RWPE1 (cell line): ENCODE results near the gene ASB6.
A peak's percentile ranks its signal among the peaks of the same experiment; 100 is the strongest.

Experiments
- CTCF ChIA-PET: fragments of 350-600 bp; sonication (Branson Sonifier 250); formaldehyde crosslinking; extraction: SDS; loops from one replicate; lab custom pipeline; 2021; lab: Yijun Ruan, JAX
- POLR2A ChIA-PET: fragments of 400-600 bp; formaldehyde crosslinking; extraction: SDS; loops from one replicate; lab custom pipeline; 2020; ENCODE audit warnings: antibody characterized with exemption; ENCODE audit not compliant: low non-redundant PET; lab: Yijun Ruan, JAX
- DNase-seq: peaks from one replicate; pipeline ENCODE4 v3.0.0; 2012; ENCODE audit warnings: low spot score
- H3K27ac ChIP-seq: fragments of 450-650 bp; 2 replicates; pipeline ENCODE4 v1.5.1; 2017
- TF ChIP-seq, protein P1 (sequence below): fragments of 450-650 bp; conservative IDR thresholded peaks from 2 replicates; pipeline ENCODE4 v1.5.1; 2017; ENCODE audit warnings: low read depth, mild to moderate bottlenecking

ASB6 gene

DNA sequence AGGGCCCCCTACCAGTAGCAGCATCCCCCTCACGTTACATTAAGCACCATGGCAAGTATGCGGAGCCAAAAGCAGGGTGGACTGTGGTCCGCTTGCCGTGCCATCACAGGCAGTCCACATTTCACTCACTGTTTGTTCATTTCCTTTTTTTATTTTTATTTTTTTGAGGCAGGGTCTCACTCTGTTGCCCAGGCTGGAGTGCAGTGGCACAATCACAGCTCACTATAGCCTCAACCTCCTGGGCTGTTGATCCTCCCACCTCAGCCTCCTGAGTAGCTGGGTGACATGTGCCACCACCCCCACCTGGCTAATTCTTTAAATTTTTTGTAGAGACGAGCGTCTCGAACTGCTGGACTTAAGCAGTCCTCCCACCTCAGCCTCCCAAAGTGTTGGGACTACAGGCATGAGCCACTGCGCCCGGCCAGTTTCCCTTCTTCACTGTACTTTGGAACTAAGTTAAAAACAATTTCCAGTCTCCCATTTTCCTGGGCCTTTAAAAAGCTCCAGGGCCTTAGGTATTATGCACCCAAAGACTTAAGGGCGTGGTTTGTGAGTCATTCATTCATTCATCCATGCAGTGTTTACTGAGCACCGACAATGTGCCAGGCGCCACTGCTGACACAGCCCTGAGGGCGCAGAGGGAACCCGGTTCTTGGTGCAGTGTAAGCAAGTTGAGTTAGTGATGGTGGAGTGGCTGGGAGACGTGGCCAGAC, 43.4 kb upstream of the ASB6 start:
- peak; percentile 91 for DNase-seq
- no peak overlapping the region; the same call in 1 of the 2 replicates for H3K27ac ChIP-seq
- CTCF ChIA-PET, result interaction anchor here (0.6 to 1.0 kb wide), 3 partner anchors 17 to 52 kb away, joined by 3 to 4 read pairs (median 4); no protein-coding TSS in a partner anchor
- POLR2A ChIA-PET, result no interaction called here
- TF ChIP-seq, protein P1, sequence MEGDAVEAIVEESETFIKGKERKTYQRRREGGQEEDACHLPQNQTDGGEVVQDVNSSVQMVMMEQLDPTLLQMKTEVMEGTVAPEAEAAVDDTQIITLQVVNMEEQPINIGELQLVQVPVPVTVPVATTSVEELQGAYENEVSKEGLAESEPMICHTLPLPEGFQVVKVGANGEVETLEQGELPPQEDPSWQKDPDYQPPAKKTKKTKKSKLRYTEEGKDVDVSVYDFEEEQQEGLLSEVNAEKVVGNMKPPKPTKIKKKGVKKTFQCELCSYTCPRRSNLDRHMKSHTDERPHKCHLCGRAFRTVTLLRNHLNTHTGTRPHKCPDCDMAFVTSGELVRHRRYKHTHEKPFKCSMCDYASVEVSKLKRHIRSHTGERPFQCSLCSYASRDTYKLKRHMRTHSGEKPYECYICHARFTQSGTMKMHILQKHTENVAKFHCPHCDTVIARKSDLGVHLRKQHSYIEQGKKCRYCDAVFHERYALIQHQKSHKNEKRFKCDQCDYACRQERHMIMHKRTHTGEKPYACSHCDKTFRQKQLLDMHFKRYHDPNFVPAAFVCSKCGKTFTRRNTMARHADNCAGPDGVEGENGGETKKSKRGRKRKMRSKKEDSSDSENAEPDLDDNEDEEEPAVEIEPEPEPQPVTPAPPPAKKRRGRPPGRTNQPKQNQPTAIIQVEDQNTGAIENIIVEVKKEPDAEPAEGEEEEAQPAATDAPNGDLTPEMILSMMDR, result no peak

- TF ChIP-seq, protein P1, result no peak
- CTCF ChIA-PET, result interaction anchor here (0.6 kb wide), 2 partner anchors 65 to 139 kb away, joined by 3 to 4 read pairs; no protein-coding TSS in a partner anchor
- POLR2A ChIA-PET, result no interaction called here
- DNase-seq, result no peak
- no peak overlapping the region for H3K27ac ChIP-seq
Observed at GRCh38 chr9:129682381-129682780, 40.4 kb upstream of the ASB6 start.

DNA sequence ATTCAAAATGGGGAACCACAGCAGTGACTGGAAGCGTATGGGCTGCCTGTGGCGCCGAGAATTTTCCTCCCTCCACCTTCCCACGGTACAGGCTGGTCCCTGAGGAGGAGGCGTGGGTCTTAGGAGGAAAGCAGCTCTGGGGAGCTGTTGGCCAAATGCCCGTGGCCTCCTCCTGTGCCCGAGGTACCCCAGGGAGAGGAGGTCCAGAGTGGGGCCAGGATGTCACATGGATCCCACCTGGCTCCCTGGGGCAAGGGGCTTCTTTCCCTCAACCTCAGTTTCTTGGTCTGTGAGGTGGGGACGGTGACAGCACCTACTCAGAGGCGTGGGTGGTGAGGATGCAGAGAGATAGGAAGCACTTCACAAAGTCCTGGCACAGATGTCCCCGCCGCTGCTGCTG, 40.0 kb upstream of the ASB6 start:
- CTCF ChIA-PET, result interaction anchor here (0.6 kb wide), 1 partner anchor 66 kb away, joined by 4 read pairs; no protein-coding TSS in a partner anchor
- H3K27ac ChIP-seq, result no peak overlapping the region
- TF ChIP-seq, protein P1, result no peak
- POLR2A ChIA-PET, result no interaction called here
- DNase-seq, result no peak

- CTCF ChIA-PET, result interaction anchor here (0.6 kb wide), 2 partner anchors 48 to 194 kb away, joined by 3 read pairs; no protein-coding TSS in a partner anchor
- POLR2A ChIA-PET, result no interaction called here
- H3K27ac ChIP-seq, result no peak overlapping the region
- TF ChIP-seq, protein P1, result no peak
- no peak for DNase-seq
Observed at GRCh38 chr9:129679537-129679936, 37.6 kb upstream of the ASB6 start.

DNA sequence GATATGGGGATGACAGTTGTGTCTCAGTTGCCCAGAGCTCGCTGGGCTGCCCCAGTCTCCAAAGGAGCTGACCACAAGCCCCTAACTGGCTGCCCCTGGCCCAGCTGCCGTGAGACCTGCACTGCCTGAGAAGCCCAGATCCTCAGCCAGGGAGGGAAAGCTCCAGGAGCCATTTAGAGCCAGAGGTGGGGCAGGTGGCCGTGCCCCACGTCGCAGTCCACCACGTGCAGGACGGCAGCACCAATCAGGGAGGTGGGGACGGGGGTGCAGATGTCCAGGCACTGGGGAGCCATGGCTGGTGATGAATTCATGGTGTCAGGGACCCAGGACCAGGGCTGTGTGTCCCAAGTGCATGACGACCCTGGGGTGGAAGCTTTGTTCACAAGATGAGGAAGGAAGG, 36.9 kb upstream of the ASB6 start:
- H3K27ac ChIP-seq, result no peak overlapping the region
- CTCF ChIA-PET, result interaction anchor here (0.6 to 0.7 kb wide), 3 partner anchors 48 to 193 kb away, joined by 3 to 5 read pairs (median 3); no protein-coding TSS in a partner anchor
- POLR2A ChIA-PET, result no interaction called here
- no peak for DNase-seq
- TF ChIP-seq, protein P1, result no peak

- CTCF ChIA-PET, result interaction anchor here (0.7 kb wide), 1 partner anchor 538 kb away, joined by 7 read pairs; no protein-coding TSS in a partner anchor
- TF ChIP-seq, protein P1, result no peak
- POLR2A ChIA-PET, result no interaction called here
- no peak overlapping the region for H3K27ac ChIP-seq
- DNase-seq, result no peak
Observed at GRCh38 chr9:129677456-129677855, 35.5 kb upstream of the ASB6 start.
